HK-2 (cell line): ENCODE results near the gene RGS6.
A peak's percentile ranks its signal among the peaks of the same experiment; 100 is the strongest.

Experiments used
- DNase-seq: peaks from one replicate; pipeline ENCODE4 v3.0.0-alpha.2; 2018; ENCODE audit not compliant: unreplicated experiment

RGS6 gene

GRCh38 chr14:72404998-72405397, 472.8 kb downstream of the RGS6 start:
- DNase-seq: no peak

DNA sequence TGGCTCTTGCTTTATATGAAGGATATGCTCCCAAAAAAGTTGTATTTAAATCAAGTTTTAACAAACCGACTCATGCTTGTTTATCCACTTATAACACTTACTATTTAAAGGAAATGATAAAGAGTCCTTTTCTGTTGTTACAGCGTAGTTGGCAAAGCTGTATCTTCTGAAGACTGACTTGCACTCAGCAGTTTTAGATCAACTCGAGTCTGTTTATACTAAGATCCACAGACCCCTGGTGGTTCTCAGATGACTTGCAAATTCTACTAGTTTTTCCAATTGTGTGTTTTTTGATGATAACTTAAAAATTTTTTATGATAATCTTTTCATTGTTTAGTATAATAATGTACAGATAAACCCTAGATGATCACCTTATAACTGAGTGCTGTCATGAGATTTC, 475.8 kb downstream of the RGS6 start:
- no peak for DNase-seq

GRCh38 chr14:72409047-72409446, 476.8 kb downstream of the RGS6 start:
- no peak for DNase-seq

DNA sequence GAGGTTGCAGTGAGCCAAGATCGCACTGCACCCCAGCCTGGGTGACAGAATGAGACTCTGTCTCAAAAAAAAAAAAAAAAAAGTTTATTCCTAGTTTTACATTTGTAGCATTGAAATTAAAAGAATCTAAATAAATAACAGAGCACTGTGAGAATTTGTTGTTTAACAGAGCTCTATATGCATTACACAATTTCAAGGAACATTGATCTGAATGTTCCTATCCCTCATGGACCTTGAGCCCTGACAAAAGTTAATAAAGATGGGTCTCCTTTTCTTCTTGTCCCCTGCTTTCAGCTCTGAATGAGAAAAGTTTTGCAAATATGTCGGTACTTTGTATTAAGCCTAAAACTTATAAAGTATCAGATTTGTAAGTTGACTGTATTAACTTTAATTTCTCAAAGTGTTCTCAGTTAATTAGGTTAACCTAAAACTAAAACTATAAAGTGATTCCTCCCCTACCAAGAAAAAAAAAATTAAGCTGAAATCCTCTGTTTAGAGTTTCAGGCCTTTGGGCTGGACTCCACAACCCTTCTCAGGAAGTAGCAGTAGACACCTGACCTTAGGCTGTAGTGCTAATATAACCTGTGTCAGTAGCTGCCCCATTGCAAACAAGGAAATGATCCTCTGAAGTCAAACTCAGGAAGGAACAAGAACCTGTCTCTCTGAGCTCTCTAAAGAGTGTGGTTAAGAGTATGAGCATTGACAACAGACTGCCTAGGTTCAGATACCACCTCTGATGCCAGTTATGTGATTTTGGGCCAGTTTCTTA, 484.0 kb downstream of the RGS6 start:
- DNase-seq: no peak

DNA sequence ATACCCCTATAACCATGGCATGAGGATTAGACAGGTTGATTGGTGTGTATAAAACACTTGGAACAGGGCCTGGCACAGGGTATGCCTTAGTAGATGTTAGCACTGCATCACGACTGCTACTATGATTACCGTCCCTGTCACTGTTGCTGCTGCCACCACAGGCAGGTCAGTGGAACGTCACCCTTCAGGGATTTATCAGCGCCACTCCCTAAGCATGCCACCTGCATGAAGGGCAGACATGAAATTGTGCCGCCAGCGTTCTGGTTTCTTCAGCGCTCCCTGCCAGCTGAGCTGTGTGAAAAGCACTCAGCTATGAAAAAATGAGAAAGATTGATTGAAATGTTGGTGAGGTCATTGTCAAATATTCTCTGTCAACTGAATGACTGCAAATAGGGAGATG, 484.7 kb downstream of the RGS6 start:
- no peak for DNase-seq

- no peak for DNase-seq
These were observed 486.6 kb downstream of the RGS6 start for GRCh38 chr14:72418806-72419205.

DNA sequence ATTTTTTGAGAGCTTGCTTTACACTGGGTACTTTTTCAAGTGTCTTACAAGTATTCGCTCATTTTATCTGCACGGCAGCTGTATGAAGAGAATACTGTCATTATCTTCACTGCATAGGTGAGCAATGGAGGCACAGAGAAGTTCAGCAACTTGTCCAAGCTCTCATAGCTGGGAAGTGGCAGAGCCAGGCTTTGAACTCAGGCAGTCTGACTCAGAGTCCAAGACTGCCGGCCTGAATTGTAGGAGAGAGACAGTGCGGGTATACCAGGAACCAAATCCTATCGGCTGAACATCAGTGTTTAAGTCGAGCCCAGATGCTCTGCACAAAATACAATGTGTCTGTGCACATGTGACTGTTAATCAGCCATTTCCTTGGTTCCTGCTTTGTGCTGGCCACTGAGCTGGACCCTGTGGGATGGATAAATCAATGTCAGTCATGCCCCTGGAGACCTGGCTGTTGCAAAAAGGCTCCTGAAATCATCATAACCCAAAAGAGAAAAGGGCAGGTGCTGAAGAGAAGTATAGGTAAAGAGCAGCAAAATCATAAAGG, 487.1 kb downstream of the RGS6 start:
- DNase-seq: no peak

DNA sequence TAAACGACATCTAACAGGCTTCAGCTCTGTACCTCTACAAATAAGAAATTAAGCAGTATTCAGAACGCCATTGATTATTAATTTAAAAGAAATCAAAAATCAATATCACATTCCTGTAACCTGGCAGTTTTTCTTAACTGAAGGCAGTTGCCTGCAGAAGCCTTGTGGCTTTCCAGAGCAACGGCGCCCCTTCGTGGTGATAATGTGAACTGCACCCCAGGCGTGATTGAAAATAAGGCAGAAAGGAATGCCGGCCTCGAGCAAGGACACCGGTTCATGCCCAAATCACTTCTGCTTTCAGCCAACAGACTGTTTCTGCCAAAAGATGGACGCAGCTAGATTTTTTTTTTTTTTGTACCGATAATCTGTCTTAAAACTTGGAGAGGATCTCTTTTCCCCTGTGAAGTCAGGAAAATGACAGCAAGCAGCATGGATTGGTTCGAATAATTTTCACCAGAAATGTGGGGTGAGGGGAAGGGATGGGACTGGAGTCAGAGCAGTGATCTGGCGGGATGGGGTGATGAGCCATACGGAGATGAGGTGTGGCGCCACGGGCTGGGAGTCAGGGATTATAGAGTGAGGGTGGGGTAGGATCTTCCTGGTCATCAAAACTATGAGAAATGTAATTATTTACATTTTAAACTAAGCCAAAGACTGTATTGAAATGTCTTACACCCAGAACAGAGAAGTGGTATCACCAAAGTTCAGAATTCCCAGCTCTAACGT, 488.7 kb downstream of the RGS6 start:
- DNase-seq: peak; percentile 81

GRCh38 chr14:72423957-72424356, 491.7 kb downstream of the RGS6 start:
- DNase-seq: no peak

GRCh38 chr14:72430457-72430856, 498.2 kb downstream of the RGS6 start:
- no peak for DNase-seq

GRCh38 chr14:72432748-72433147, 500.5 kb downstream of the RGS6 start:
- no peak for DNase-seq

DNA sequence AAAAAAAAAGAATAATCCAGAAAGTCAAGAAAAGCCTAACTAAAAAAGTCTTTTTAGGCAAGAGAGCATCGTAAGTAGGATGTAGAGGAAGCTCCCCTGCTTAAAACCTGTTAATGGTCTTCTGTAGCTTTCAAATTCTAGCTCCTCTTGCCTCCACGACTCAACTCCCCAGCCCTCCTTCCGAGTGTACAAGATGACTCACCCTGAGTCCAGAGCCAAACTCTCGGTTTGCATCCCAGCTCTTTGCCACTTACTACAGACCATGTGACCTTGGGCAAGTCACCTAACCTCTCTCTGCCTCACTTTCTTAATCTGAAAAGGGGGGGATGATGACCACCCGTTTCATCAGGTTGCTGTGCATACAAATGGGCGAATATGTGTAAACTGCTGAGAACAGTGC, 501.3 kb downstream of the RGS6 start:
- DNase-seq: no peak

DNA sequence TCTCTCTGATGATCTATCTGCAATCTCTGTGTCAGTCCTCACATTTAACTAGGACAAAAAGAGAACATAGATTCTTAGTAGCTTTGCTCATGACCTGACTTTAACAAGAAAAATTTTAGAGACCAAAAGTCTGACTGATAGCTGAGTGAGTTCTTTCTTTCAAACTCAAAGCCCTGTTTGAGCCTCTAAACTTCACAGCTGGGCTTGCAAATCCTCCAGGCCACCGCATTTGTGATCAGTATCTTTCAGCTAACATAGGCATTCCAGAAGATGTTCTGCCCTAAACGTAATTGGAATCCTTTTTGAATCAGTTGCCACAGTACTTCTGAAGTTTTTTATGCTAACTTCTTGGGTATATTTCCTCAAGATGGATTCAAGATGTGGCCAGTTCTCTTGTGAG, 502.6 kb downstream of the RGS6 start:
- no peak for DNase-seq

GRCh38 chr14:72439707-72440106, 507.5 kb downstream of the RGS6 start:
- no peak for DNase-seq

GRCh38 chr14:72443256-72443655, 511.0 kb downstream of the RGS6 start:
- DNase-seq: no peak

GRCh38 chr14:72443991-72444441, 511.8 kb downstream of the RGS6 start:
- no peak for DNase-seq

DNA sequence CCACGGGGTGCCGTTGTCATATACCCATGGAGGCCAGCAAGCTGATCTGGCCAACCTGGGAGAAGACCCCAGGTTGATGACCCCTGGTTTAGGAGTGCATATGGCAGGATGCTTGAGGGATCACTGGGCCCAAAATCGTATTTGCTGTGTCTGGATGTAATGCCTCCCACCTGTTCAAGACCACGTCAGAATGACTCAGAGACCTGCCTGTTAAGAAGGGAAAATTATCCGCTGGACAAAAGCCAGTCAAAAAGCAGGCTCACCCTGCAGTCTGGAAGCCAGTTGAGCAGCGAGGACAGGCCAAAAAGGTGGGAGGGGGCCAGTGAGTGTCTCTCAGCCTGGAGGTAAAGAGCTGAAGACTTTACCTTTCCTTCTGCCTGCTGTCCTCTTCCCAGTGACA, 512.5 kb downstream of the RGS6 start:
- DNase-seq: no peak

DNA sequence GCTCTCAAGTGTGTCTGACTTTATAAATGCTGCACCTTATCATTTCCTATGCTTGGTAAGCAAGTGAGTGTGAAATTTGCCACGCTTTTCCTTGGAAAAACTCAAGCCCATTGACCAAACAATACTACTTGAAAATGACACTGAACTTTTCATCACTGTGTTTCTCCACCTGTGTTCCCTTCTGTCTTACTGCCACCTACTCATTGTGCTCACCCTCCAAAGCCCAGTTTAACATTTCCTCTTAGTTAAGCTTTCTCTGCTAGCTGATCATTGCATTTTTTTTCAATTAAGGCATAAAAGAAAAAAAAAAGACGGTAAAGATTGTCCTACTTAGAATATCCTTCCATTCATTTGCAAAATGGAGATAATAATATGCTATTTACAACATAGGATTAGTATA, 516.0 kb downstream of the RGS6 start:
- no peak for DNase-seq

- DNase-seq: no peak
These were observed 518.3 kb downstream of the RGS6 start for GRCh38 chr14:72450473-72451044.

DNA sequence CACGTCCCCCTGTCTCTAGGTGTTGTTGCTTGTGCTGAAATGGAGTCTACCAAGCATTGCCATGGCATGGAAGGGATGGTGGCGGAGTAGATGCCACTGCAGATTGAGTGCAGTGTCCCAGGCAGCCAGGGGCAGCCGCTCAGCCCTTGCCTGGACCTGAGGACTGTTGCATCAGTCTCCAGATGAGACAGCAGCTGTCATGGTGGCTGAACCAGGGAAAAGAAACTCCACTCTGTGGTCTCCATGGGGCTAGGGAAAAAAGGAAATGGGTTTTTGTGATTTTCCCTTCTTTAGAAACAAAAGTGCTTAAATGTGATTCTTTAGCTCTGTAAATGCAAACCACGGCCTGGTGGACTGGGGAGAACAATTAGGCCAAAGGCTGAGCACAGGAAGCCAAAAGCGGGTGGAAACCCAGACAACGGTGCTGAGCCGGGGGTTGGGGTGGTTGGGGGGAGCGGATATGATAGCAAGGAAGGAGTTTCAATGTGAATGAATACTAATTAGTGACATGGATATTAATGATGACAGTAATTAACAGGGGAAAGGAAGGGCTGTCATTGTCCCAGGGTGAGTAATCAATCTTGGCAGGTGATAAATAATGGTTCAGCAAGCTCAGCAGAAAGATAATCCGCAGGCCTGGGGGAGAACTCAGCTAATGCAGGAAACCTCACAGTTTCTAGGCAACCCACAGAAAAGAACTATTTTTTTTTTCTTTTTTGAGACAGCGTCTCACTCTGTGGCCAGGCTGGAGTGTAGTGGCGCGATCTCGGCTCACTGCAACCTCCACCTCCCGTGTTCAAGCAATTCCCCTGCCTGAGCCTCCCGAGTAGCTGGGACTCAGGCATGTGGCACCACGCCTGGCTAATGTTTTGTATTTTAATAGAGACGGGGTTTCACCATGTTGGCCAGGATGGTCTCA, 519.1 kb downstream of the RGS6 start:
- no peak for DNase-seq

DNA sequence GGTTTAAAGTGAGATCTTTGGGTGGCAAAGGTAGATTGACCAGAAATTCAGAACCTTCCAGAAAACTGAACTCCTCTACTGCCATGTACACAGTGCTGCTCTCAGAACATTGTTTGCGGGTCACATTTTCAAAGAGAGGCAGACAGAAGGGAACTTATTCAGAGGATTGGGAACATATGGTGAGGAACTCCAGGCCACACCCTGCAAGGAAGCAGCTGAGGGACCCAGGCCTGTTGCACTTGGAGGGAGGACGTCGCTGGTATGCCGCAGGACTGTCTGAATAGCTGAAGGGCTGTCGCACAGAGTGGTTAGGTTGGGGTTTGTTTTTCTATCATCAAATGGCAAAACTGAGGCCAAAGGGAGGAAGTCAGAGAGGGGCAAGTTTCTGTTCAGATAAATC, 520.5 kb downstream of the RGS6 start:
- DNase-seq: no peak
